HUDEP-2 (cell line): ENCODE data around the gene SLFN12L.

Experiments
- DNase-seq, 76 experiments: peaks; one replicate each; lab custom pipeline; 2025; ENCODE audit not compliant: unreplicated experiment in 76 of 76; lab: John Stamatoyannopoulos, UW

Gene SLFN12L

GRCh38 chr17:35438433-35438832 is 99.0 kb downstream of the SLFN12L start:
- no peak for DNase-seq

- DNase-seq = peak in 22 of 76 experiments; percentile 4 to 49 (median 22)
These were observed 104.2 kb downstream of the SLFN12L start for GRCh38 chr17:35433075-35433894.

DNA sequence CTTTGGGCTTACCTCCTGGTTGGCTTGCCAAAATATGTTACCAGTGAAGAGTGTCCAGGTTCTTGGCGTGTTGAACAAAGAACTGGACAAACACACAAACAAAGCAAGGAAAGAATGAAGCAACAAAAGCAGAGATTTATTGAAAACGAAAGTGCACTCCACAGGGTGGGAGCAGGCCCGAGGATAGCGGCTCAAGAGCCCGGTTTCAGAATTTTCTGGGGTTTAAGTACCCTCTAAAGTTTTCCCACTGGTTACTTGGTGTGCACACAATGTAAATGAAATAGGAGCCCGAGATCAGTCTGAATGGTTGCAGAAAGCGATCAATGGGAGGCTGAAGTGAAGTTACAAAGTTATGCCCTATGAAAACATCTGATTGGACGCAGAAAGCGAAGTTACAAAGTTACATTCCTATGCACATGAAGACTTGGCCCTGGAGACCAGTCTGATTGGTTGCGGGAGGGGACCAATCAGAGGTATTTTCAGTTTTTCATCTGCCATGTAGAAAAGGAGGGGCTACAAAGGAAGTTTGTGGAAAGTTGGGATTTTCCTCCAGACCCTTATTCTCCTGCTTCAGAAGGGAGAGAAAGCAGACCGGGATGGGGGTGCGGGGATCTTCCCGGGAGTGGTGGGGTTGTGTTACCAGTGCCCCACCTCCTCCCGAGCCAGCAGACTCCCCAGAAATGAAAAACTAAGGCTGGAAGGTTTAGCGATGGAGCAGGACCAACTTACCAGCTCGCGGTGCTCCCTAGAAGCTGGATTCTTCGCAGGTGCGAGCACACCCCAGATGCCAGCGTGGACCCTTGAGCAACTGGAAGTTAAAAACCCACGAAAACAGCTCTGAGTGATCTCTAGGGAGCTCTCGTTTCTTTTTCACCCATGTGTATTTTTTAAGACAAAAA is 105.1 kb downstream of the SLFN12L start, which contains the start of gene SLFN12:
SLFN12 (minus strand) TSS at position 325 of the 899 bp plus-strand sequence. CDS start 9,472 bp downstream, outside the sequence.
- DNase-seq = peak in 11 of 76 experiments; percentile 1 to 45 (median 13)

DNA sequence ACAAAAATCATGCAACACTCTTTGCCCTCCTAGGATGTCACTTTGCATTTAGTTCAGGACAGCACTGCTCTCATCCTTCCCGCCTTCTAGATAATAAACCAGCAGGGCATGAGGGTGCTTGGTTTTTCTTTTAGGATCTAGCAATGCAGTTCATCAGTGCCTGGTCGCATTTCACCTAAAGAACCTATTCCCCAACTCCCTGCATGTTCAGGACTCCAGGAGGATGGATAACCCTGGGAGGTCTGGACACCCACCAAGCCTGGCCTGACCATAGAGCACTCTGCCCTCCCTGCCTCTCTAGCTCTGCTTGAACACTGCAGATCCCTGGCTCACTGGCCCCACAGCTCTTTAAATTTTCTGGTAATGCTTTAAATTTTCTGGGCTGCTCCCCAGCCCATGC is 107.8 kb downstream of the SLFN12L start:
- DNase-seq = no peak

DNA sequence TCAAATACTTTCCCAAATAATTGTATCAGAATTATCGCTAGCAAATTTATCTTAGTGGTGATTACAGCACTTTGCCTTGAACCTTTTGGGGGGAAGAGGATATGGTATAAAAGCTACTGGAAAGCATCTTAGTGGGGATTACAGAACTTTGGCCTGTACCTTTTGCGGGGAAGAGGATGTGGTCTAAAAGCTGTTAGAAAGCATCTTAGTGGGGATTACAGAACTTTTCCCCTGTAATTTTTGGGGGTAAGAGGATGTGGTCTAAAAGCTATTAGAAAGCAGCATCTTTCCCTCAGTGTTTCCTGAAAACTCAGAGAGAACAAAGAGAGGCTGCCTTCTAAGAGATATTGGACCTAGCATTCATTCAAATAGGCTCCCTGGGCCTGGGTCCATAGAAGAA is 109.2 kb downstream of the SLFN12L start:
- no peak for DNase-seq

DNA sequence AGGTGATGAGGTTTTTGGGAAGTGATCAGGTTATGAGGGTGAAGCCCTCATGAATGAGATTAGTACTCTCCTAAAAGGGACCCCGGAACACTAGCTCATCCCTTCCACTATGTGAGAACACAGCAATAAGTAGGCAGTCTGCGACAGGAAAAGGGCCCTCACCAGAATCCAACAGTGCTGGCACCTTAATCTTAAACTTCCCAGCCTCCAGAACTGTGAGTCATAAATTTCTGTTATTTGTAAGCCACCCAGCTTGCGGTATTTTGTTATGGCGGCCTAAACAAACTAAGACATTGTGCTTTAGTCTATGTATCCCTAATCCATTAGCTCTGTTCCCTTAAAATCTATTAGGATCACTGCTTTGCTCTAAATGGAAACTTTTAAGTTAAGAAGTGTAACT is 113.7 kb downstream of the SLFN12L start:
- no peak for DNase-seq
